ENCODE results near the gene DNAJC2. TPM values are rescaled to one million over a fixed set of nuclear protein-coding genes. Genes with fewer than 3 reads are reported as not detected.

The DNAJC2 gene
- total RNA-seq, 2 experiments from 2014 or later, result 50.0 to 56.2 TPM

DNA sequence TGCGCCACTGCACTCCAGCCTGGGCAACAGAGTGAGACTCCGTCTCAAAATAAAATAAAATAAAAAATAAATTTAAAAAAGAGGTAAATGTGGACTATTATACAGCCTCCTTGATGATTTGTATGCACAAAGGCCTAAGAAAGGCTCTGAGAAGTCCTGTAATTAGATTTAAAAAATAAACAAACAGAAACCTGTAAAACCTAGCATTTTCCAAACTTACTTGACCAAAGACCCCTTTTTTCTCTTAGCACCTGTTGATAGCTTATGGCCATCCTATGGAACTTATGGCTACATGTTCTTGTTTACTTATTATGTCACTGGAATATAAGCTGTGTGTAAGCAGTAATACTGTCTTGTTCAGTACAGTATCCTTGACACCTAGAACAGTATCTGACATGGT lies 5.7 kb downstream of the DNAJC2 start:
- H3K4me1 Mint-ChIP-seq, result peaks cover 38% of the 10 kb centered on the region
- ChIA-PET CTCF (interaction anchor here (0.6 to 1.6 kb wide), 3 partner anchors 15 to 24 kb away, joined by 3 to 4 read pairs (median 3); no protein-coding TSS in a partner anchor), POLR2A (interaction anchor here (0.6 to 0.8 kb wide), 2 partner anchors 9 to 193 kb away, joined by 3 to 4 read pairs; no protein-coding TSS in a partner anchor)
- DNase-seq (no peak), ATAC-seq (no peak)
- peaks cover 50% of the 10 kb centered on the region for H3K36me3 Mint-ChIP-seq (ENCODE audit: low read depth)
- intact Hi-C loops (cut with DNase I, micrococcal nuclease), result no loop called here
- H3K4me3 Mint-ChIP-seq, result no peak overlapping the region
- peak overlapping the region; percentile 58 for H3K27ac Mint-ChIP-seq
- no peaks in the 10 kb centered on the region for H3K9me3 Mint-ChIP-seq (ENCODE audit: low read depth)
- H3K27me3 Mint-ChIP-seq, result no peaks in the 10 kb centered on the region

DNA sequence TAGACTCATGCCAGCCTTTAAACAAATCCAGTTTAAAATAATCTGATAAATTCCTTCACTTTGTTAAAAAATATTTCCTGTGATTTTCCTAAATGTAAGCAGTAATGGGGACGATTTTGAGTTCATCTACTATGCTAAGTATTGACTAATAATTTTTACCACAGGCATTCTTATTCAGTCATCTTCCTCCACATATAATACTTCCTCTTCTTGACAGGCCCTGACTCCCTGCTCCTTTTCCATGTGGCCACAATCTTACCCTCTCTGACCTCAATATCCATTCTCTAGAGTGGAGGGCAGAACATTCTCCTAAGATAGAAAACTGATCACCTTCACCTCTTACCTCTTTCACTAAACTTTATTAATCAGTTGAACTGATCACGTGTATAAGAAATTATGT lies 7.8 kb downstream of the DNAJC2 start:
- ATAC-seq (no peak), DNase-seq (no peak)
- POLR2A ChIA-PET, result interaction anchor here (0.7 kb wide), 1 partner anchor 126 kb away, joined by 4 read pairs; no protein-coding TSS in a partner anchor
- no peak overlapping the region for H3K4me3 Mint-ChIP-seq
- intact Hi-C loops (cut with DNase I, micrococcal nuclease), result no loop called here
- no peak overlapping the region for H3K27ac Mint-ChIP-seq
- H3K9me3 Mint-ChIP-seq (ENCODE audit: low read depth), result no peaks in the 10 kb centered on the region
- no peaks in the 10 kb centered on the region for H3K27me3 Mint-ChIP-seq
- CTCF ChIA-PET, result no interaction called here
- peaks cover 59% of the 10 kb centered on the region for H3K36me3 Mint-ChIP-seq (ENCODE audit: low read depth)
- H3K4me1 Mint-ChIP-seq, result peaks cover 28% of the 10 kb centered on the region

DNA sequence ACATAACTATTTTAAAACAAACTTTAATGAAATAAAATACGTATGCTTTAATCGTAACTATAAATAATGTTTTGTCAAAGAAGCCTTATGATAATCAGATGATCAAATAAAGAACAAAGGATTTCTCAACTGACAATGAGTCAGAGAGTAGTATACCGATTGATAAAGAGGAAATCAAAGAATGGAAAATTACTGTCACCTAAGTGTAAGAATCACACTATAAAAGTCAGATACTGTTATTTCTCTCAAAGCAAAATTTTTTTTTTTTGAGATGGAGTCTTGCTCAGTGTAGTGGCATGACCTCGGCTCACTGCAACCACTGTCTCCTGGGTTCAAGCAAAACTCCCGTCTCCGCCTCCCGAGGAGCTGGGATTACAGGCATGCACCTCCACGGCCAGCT lies 18.8 kb downstream of the DNAJC2 start:
- POLR2A ChIA-PET, result no interaction called here
- Mint-ChIP-seq H3K27me3 (no peaks in the 10 kb centered on the region), H3K27ac (peak overlapping the region; percentile 86), H3K9me3 (ENCODE audit: low read depth) (no peaks in the 10 kb centered on the region), H3K4me3 (no peak overlapping the region), H3K4me1 (peaks cover 23% of the 10 kb centered on the region), H3K36me3 (ENCODE audit: low read depth) (peaks cover 32% of the 10 kb centered on the region)
- intact Hi-C loops (cut with DNase I, micrococcal nuclease), result loop anchor here in 1 of 2 experiments (1.0 to 2.0 kb wide), 2 partner anchors 17 to 19 kb away; partner anchors contain the start of gene DNAJC2
- CTCF ChIA-PET, result interaction anchor here (0.6 to 1.7 kb wide), 2 partner anchors 15 to 19 kb away, joined by 4 to 5 read pairs; no protein-coding TSS in a partner anchor
- DNase-seq (peak; percentile 18), ATAC-seq (peak; percentile 93)

DNA sequence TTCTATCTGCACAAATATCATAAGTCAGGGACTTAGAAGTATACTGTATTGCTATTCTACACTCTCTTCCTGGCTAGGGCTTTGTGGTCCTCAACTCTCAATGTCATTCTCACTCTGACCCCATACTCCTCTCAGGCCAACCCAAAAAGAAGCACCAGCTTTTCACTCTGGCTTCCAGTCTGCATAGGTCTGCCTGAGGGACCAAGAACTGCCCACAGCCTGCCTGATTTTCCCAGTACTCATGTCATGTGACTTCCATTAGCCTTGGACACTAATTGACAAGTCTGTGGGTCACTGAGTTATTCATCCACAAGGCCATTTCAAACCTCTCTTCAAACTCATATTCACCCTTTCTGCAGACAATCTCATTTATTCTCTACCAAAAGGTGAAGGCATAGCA lies 27.6 kb downstream of the DNAJC2 start:
- Mint-ChIP-seq H3K27me3 (no peaks in the 10 kb centered on the region), H3K9me3 (ENCODE audit: low read depth) (no peaks in the 10 kb centered on the region), H3K4me1 (peaks cover 7% of the 10 kb centered on the region), H3K36me3 (ENCODE audit: low read depth) (peaks cover 58% of the 10 kb centered on the region), H3K4me3 (no peak overlapping the region), H3K27ac (peak overlapping the region; percentile 71)
- CTCF ChIA-PET, result interaction anchor here (0.7 kb wide), 1 partner anchor 14 kb away, joined by 3 read pairs; no protein-coding TSS in a partner anchor
- intact Hi-C loops (cut with DNase I, micrococcal nuclease), result no loop called here
- DNase-seq (no peak), ATAC-seq (no peak)
- POLR2A ChIA-PET, result no interaction called here

DNA sequence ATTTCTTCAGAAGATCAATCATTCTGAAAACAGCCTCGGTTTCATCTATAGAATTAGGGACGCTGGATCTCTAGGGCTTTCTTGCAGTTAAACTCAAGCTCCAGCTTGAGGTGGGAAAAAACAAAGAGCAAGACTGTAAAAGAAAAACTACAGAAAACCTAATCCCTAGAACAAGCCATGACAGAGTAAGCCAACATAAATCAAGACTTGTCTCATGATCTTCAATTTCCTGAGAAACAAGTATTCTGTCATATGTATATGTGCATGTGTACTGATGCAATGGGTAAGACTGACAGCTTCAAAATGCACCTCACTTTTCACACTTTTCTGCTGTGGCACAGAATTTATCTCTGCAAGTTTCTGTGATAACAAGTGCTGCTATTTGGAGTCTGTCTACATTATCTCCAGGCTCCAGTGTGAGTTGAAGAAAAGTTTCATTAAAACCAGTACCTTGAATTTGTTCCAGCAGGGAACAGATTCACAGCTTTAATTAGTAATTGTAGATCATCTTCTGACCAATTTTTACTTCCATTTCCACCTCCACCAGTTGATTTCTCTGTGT lies 28.1 kb downstream of the DNAJC2 start:
- H3K27ac Mint-ChIP-seq, result peak overlapping the region; percentile 71
- no peaks in the 10 kb centered on the region for H3K9me3 Mint-ChIP-seq (ENCODE audit: low read depth)
- CTCF ChIA-PET, result interaction anchor here (1.0 kb wide), 1 partner anchor 9 kb away, joined by 4 read pairs; no protein-coding TSS in a partner anchor
- H3K27me3 Mint-ChIP-seq, result no peaks in the 10 kb centered on the region
- POLR2A ChIA-PET, result interaction anchor here (0.8 kb wide), 1 partner anchor 9 kb away, joined by 3 read pairs; no protein-coding TSS in a partner anchor
- no peak overlapping the region for H3K4me3 Mint-ChIP-seq
- H3K4me1 Mint-ChIP-seq, result peaks cover 7% of the 10 kb centered on the region
- intact Hi-C loops (cut with DNase I, micrococcal nuclease), result no loop called here
- ATAC-seq (no peak), DNase-seq (no peak)
- peaks cover 61% of the 10 kb centered on the region for H3K36me3 Mint-ChIP-seq (ENCODE audit: low read depth)

DNA sequence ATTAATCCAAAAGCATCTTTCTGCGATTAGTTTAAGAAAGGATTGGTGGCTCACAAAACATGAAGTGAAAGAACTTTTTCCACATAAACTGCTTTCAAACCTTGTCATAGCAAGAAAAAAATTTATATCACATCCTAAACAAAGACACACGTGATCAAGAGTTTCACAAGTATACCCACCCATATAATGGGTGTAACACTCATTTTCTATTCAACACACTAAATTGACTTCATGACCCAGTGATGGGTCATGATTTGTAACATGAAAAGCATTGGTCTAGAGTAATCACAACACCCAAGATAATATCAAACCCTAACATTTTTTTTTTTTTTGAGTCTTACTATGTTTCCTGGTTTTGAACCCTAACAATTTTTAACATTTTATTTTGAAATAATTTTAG lies 29.7 kb downstream of the DNAJC2 start:
- Mint-ChIP-seq H3K4me1 (peaks cover 7% of the 10 kb centered on the region), H3K27me3 (no peaks in the 10 kb centered on the region), H3K4me3 (no peak overlapping the region), H3K36me3 (ENCODE audit: low read depth) (peaks cover 69% of the 10 kb centered on the region), H3K9me3 (ENCODE audit: low read depth) (no peaks in the 10 kb centered on the region), H3K27ac (peak overlapping the region; percentile 51)
- DNase-seq (no peak), ATAC-seq (peak; percentile 51)
- intact Hi-C loops (cut with DNase I, micrococcal nuclease), result no loop called here
- CTCF ChIA-PET, result interaction anchor here (0.7 to 2.6 kb wide), 5 partner anchors 9 to 29 kb away, joined by 3 to 7 read pairs (median 3); no protein-coding TSS in a partner anchor
- POLR2A ChIA-PET, result no interaction called here

DNA sequence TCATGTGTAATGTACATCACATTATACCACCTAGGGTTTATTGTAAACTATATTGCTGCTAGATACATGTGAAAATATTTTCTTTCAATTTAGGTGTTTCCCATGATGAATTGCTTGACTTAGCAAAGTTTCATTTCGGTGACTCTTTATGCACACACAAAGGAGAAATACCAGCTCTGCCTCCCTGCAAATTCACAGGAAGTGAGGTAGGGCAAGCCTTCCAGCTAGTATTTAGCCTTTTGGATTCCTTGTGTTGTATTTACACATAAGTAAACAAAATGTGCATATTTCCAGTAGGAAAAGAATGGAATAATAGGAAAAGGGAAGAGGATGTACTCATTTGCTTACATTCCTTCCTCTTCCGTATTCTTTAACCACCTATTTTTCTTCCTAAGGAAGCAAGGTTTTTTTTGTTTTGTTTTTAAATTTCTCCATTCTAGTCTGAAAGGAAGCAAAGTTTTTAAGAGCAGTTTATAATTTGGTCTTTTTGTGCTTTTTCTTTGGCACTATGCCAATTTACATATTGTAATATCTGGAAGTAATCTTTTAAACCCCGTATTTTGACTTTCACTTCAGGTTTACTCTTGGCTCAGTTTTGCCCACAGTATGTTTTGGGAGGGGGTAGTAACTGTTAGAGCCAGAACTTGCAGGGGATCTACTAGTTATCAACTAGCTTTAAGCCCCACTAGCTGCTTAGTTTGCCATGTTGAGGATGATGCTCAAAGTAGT lies 36.9 kb downstream of the DNAJC2 start:
- POLR2A ChIA-PET, result interaction anchor here (0.8 kb wide), 1 partner anchor 9 kb away, joined by 3 read pairs; no protein-coding TSS in a partner anchor
- H3K27ac Mint-ChIP-seq, result peak overlapping the region; percentile 37
- ATAC-seq (peak; percentile 72), DNase-seq (no peak)
- CTCF ChIA-PET, result interaction anchor here (0.6 to 1.5 kb wide), 3 partner anchors 8 to 353 kb away, joined by 3 to 4 read pairs (median 3); no protein-coding TSS in a partner anchor
- peaks cover 2% of the 10 kb centered on the region for H3K9me3 Mint-ChIP-seq (ENCODE audit: low read depth)
- intact Hi-C loops (cut with DNase I, micrococcal nuclease), result loop anchor here in 1 of 2 experiments (2.0 kb wide), 1 partner anchor 17 kb away; no protein-coding TSS in a partner anchor
- H3K4me3 Mint-ChIP-seq, result no peak overlapping the region
- H3K36me3 Mint-ChIP-seq (ENCODE audit: low read depth), result peaks cover 66% of the 10 kb centered on the region
- peaks cover 26% of the 10 kb centered on the region for H3K4me1 Mint-ChIP-seq
- H3K27me3 Mint-ChIP-seq, result no peaks in the 10 kb centered on the region

DNA sequence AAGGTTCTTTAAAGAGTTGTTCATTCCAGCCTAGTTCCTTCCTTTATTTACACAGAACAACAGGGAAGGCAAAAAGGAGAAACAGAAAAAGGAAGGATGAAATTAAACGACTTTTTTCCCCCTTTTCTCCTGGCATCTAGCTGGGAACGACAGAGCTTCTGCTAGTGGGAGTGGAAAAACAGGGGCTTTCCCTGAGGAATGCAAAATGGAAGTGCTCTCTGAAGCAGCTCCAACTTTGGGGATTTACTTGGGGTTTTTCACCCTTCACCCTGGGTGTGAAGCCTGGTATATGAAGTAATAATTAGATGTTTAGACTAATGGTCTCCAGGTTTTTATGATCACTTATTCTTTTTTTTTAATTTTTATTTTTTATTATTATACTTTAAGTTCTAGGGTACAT lies 43.1 kb downstream of the DNAJC2 start:
- no peak for ATAC-seq
- no peak overlapping the region for H3K4me3 Mint-ChIP-seq
- H3K36me3 Mint-ChIP-seq (ENCODE audit: low read depth), result peaks cover 58% of the 10 kb centered on the region
- POLR2A ChIA-PET, result no interaction called here
- peaks cover 50% of the 10 kb centered on the region for H3K4me1 Mint-ChIP-seq
- intact Hi-C loops (cut with DNase I, micrococcal nuclease), result no loop called here
- no peak overlapping the region for H3K27ac Mint-ChIP-seq
- CTCF ChIA-PET, result interaction anchor here (1.0 to 1.6 kb wide), 3 partner anchors 12 to 106 kb away, joined by 3 to 7 read pairs (median 5); no protein-coding TSS in a partner anchor
- DNase-seq, result no peak
- no peaks in the 10 kb centered on the region for H3K27me3 Mint-ChIP-seq
- peaks cover 2% of the 10 kb centered on the region for H3K9me3 Mint-ChIP-seq (ENCODE audit: low read depth)

DNA sequence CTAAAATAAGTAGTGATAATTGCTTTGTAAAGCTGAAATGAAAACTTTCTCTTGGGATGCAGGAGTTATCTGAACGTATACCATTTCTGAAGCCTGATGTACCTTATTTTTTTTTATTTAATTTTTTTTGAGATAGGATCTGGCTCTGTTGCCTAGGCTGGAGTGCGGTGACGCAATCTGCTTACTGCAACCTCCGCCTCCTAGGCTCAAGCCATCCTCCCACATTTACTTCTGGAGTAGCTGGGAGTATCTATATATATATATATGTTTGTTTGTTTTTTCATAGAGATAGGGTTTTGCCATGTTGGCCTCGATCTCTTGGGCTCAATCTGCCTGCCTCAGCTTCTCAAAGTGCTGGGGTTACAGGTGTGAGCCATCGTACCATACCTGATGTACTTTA lies 44.9 kb downstream of the DNAJC2 start:
- Mint-ChIP-seq H3K27ac (no peak overlapping the region), H3K27me3 (no peaks in the 10 kb centered on the region), H3K36me3 (ENCODE audit: low read depth) (peaks cover 47% of the 10 kb centered on the region), H3K4me1 (peaks cover 46% of the 10 kb centered on the region), H3K4me3 (no peak overlapping the region), H3K9me3 (ENCODE audit: low read depth) (peaks cover 2% of the 10 kb centered on the region)
- DNase-seq (no peak), ATAC-seq (no peak)
- intact Hi-C loops (cut with DNase I, micrococcal nuclease), result loop anchor here in 1 of 2 experiments (5.0 to 10.0 kb wide), 3 partner anchors 152 to 855 kb away; partner anchors contain the start of genes FAM185A and NAPEPLD
- CTCF ChIA-PET, result interaction anchor here (0.5 to 2.5 kb wide), 3 partner anchors 11 to 803 kb away, joined by 3 to 6 read pairs (median 3); no protein-coding TSS in a partner anchor
- POLR2A ChIA-PET, result no interaction called here

DNA sequence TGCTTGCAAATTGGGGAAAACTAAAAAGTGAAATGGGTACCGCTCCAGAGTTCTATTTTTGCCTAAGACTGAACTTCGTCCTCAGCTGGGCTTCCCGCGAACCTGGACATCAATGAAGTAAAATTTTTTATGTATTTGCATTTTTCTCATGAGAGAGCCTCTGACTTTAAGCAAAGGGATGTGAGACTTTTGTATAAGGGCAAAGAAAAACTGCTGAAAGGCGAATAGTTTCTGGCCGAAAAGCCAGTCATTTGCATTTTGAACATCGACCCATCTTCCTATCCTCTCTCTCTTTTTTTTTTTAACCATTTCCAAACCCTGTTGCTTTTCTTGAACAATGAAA lies 46.8 kb downstream of the DNAJC2 start:
- Mint-ChIP-seq H3K4me1 (peaks cover 36% of the 10 kb centered on the region), H3K36me3 (ENCODE audit: low read depth) (peaks cover 31% of the 10 kb centered on the region), H3K27me3 (no peaks in the 10 kb centered on the region), H3K9me3 (ENCODE audit: low read depth) (no peaks in the 10 kb centered on the region), H3K27ac (peak overlapping the region; percentile 93), H3K4me3 (peak overlapping the region; percentile 89)
- CTCF ChIA-PET, result interaction anchor here (0.7 to 2.5 kb wide), 5 partner anchors 8 to 224 kb away, joined by 3 to 6 read pairs (median 4); partner anchors contain the start of gene ARMC10
- DNase-seq, result no peak
- ATAC-seq, result no peak
- intact Hi-C loops (cut with DNase I, micrococcal nuclease), result loop anchor here (1.0 to 10.0 kb wide), 6 partner anchors 18 to 857 kb away; partner anchors contain the start of genes PSMC2 (in 2 of the 2), FAM185A (in 1 of the 2) and NAPEPLD (in 1 of the 2)
- POLR2A ChIA-PET, result no interaction called here
